GM12873 (cell line): ENCODE results near the gene ADCY9.

Experiments used
- TF ChIP-seq, protein P1 (sequence below): IDR thresholded peaks from 2 replicates; pipeline ENCODE4 v1.5.1; 2012; ENCODE audit warnings: low read depth, mild to moderate bottlenecking, moderate library complexity, low read length, control low read depth; ENCODE audit not compliant: insufficient read depth; ENCODE audit errors: missing control alignments

ADCY9 gene

DNA sequence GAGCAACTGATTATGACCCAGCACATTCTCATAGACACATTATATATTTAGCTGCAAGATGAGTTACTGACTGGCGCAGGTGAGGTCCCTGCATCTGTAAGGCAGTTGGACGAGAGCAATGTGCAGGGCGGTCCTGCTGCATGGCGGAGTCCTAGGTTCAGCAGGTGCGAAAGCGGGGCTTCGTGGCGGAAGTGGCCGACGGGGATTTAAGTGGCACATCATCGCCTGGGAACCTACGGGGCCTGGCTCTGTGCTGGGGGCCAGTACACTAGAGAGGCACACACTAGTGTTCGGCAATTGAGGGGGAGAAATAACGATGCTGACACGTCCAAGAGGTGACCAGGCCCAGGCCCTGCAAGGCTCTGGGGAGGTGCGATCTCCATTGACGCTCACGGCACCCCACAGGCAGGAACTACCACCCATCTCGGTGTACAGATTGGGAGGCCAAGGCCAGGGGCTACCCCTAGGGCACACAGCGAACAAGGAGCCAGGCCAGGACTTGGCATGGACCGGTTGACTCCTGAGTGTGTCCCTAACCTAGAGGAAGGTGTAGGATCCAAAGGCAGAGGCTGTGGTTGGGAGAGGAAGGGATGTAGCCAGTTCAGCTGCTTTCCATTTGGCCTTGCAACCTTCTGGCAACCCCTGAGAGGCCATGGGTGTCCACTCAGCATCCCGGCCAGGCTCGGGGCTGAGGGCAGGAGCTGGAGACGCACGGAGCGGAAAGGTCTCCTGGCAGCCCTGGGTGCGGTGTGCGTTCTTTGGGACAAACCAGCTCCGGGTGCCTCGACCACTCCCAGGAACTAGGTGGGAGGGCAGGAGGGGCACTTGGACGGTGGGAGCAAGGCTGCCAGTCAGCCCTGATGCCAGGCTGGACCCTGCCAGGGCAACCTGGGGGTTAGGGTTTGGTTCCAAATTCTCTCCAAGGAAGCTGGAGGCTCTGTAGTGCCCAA is 131.9 kb downstream of the ADCY9 start:
- TF ChIP-seq, protein P1, sequence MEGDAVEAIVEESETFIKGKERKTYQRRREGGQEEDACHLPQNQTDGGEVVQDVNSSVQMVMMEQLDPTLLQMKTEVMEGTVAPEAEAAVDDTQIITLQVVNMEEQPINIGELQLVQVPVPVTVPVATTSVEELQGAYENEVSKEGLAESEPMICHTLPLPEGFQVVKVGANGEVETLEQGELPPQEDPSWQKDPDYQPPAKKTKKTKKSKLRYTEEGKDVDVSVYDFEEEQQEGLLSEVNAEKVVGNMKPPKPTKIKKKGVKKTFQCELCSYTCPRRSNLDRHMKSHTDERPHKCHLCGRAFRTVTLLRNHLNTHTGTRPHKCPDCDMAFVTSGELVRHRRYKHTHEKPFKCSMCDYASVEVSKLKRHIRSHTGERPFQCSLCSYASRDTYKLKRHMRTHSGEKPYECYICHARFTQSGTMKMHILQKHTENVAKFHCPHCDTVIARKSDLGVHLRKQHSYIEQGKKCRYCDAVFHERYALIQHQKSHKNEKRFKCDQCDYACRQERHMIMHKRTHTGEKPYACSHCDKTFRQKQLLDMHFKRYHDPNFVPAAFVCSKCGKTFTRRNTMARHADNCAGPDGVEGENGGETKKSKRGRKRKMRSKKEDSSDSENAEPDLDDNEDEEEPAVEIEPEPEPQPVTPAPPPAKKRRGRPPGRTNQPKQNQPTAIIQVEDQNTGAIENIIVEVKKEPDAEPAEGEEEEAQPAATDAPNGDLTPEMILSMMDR, result no peak

DNA sequence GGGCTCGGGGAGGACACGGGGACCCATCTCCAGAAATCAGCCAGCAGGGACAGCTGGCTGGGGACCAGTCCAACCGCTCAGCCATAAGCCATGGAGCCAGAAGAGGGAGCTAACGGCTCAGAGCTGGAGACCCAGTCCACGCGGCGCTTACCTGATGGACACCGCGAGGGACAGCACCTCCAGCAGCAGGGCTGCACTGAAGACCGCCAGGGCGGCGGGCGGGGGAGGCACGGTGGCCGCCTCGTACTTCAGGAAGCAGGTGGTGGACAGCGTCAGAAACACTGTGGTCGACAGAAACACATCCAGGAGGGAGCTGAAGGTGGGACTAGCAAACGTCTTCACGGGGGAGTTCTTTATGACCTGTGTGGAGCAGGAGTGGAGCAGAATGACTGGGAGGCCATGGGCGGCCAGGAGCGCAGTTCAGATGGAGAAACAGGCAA is 133.1 kb downstream of the ADCY9 start:
- TF ChIP-seq, protein P1, result peak; percentile 60

DNA sequence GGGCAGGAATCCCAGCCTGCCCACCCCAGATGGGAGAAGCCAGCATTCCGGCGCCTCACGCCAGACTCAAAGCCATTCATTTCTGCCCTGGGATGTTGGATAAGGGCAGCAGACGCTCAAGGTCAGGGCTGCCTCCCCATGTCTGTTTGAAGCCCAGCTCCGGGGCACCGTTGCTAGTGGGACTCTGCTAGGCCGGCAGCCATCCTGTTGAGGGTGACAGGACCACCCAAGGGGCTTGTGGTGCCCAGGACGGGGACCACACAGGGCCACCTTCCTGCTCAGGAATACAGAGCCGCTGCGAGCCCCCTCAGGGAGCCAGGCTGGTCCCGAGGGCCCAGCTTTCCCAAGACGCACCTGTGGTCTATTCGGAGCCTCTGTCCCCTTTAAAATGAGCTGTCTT is 134.0 kb downstream of the ADCY9 start:
- TF ChIP-seq, protein P1, result no peak

DNA sequence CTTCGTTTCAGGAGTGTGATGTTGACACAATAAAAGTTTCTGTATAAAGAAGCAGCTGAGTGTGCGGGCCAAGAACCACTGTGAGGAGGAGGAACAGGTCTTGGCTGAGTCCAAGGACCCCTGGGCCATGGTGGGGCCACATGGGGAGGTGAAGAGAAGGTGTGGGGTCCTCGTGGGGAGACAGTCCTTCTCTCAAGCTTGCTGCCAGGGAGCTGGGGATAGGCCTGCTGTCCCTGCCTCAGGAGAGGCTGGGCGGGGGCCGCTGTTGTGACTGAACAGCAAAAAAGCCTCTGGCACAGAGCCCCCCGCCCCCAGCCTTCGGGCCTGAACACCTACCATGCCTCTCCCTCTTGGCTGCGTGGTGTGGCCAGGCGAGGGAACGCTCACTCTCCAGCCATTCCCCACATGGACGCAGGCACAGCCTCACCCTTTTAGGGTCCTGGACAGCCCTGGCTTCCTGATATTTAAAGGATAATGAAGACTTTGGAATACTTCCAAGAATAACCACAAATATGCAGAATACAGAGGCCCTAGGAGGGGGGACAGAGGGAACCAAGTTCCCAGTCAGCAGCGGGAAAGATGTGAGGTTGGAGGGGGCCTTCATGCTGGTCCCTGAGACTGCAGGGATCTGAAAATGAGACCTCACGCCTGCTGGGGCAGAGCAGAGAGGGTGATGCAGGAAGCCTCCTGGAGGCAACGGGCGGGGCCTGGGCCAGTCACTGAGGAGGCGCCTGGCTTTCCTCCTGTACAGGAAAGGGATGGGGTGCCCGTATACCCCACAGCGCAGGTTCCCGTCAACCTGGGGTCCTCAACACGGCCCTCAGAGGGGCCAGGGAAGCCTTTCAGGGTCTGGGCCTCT is 135.8 kb downstream of the ADCY9 start:
- TF ChIP-seq, protein P1, result no peak

DNA sequence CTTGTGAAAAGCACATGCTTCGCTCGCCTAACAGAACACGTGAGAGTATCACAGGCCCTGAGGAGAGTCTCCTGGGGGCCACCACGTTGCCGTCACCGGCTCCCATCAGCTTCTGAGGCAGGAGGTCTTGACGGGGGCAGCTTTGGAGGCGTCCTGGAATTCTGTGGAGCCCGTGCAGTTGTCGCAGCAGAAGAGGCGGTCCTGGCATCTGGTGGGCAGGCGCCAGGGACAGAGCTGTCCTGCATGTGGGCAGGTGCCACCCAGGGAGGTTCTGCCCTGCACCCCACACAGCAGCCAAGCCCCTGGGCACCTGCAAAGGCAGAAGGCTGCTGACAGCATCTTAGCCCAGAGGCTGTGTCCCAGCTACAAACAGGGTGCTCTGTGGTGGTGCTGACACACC is 136.7 kb downstream of the ADCY9 start:
- TF ChIP-seq, protein P1, result no peak

DNA sequence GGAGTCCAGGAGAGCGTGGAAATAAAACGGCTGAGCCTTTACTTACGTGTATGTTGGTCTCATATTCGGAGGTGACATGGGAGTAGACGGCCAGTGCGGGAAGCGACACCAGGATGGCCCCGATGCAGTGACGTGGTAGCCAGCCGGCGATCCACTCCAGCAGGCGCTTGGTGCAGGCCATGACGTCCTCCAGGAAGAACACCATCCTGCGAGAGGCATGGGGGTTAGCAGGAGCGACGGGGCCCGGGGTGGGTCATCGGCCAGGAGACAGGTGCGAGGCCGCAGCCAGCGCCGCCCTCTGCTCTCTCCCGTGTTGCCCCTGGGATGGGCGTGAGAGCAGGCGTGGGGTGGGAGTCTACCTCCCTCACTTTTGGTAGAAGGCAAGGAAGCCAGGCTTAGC is 137.2 kb downstream of the ADCY9 start:
- TF ChIP-seq, protein P1, result no peak

DNA sequence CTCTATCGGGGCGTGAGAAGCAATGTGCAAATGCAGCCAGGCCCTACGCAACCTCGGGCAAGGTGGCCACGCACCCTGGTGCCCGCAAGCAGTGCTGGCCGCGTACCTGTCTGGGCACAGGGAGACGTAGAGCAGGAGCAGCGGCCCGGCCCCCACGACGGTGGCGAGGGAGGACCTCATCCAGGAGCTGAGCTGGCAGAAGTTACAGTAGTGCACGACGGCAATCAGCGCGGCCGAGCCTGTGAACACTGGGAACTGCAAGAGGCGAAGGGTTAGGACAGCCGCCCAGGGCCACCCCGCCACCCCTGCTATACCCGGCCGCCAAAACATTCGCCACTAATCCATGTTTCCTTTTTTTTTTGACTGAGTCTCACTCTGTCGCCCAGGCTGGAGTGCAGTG is 138.9 kb downstream of the ADCY9 start:
- TF ChIP-seq, protein P1, result no peak
